Endothelial cell (in vitro differentiated cells): Measurements from ENCODE around the gene KSR1. TPM values are rescaled to one million over a fixed set of nuclear protein-coding genes. Genes with fewer than 3 reads are reported as not detected.

Experiments
- DNase-seq: peaks from one replicate; pipeline ENCODE4 v3.0.0; 2021; ENCODE audit warnings: low spot score
- H3K27ac Mint-ChIP-seq: one replicate; pipeline ENCODE4 v1.8.0; 2021; ENCODE audit warnings: mixed read lengths, inconsistent platforms; ENCODE audit not compliant: unreplicated experiment
- H3K27me3 Mint-ChIP-seq: one replicate; pipeline ENCODE4 v1.8.0; 2021; ENCODE audit warnings: mild to moderate bottlenecking, moderate library complexity, mixed read lengths, inconsistent platforms; ENCODE audit not compliant: unreplicated experiment
- H3K36me3 Mint-ChIP-seq: one replicate; pipeline ENCODE4 v1.8.0; 2021; ENCODE audit warnings: mild to moderate bottlenecking, low read depth, mixed read lengths, inconsistent platforms; ENCODE audit not compliant: unreplicated experiment
- H3K4me1 Mint-ChIP-seq: one replicate; pipeline ENCODE4 v1.8.0; 2021; ENCODE audit warnings: mild to moderate bottlenecking, mixed read lengths, inconsistent platforms; ENCODE audit not compliant: unreplicated experiment
- H3K4me3 Mint-ChIP-seq: one replicate; pipeline ENCODE4 v1.8.0; 2021; ENCODE audit warnings: mild to moderate bottlenecking, mixed read lengths, inconsistent platforms; ENCODE audit not compliant: unreplicated experiment
- H3K9me3 Mint-ChIP-seq: one replicate; pipeline ENCODE4 v1.8.0; 2021; ENCODE audit warnings: mixed read lengths, inconsistent platforms; ENCODE audit not compliant: unreplicated experiment
- total RNA-seq: library from RNA; stranded (reverse); fragmentation: NEBNext Ultra II Directional; extraction: Animal tissue kit (Norgen Biotek cat#: 25700); gene quantifications from one replicate; pipeline ENCODE4 v1.2.1, GENCODE V29; 2021; ENCODE audit not compliant: unreplicated experiment
- TF ChIP-seq, protein P1 (sequence below): fragments of 200-600 bp; sonication (generic); IDR thresholded peaks from one replicate; pipeline ENCODE4 v1.5.0; 2021; ENCODE audit warnings: antibody characterized with exemption; ENCODE audit not compliant: unreplicated experiment

Gene KSR1
- total RNA-seq, 1 donor from 2014 or later = 65.2 TPM

DNA sequence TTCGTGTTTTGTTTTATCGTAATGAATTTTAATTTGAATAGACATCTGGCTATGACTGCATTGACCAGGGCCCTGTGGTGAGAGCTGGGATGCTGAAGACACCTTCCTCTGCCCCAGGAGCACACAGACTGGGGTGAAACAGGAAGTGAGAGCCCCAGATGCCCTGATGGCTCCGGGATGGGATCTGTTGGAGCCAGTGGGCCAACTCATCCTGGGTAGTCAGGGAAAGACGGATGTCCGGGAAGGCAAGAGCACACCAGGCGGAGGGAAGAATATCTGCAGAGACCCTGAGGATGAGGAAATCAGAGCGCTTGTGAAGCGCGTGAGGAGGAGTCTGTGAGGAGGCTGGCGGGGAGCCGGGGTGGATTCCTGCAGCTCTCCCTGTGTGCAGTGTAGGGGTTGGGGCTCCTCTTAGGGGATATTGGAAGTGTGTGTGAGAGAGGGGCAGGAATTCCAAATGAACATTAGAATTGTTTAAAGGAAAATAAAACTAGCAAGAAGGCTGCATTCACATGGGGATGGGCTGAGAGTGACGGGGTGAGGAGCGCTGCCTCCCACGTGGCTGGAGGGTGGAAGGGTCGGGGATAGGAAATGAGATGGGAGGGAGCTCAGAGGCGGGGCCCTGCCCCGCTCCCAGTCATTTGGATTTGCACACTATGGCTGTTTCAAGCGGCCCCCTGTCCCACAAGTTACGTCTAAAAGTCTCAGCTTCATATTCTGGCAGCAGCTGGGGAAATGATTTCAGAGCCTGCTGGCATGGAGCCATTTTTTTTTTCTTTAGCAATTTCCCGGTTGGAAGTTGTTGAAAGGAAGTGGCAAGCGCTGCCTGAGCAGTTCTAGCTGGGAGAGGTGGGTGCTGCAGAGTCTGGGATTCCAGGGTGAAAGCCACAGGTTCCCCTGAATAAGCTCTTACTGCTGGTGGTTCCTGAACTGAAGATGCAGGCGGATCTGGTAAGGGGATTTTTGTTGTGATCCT, 103.5 kb downstream of the KSR1 start:
- TF ChIP-seq, protein P1, sequence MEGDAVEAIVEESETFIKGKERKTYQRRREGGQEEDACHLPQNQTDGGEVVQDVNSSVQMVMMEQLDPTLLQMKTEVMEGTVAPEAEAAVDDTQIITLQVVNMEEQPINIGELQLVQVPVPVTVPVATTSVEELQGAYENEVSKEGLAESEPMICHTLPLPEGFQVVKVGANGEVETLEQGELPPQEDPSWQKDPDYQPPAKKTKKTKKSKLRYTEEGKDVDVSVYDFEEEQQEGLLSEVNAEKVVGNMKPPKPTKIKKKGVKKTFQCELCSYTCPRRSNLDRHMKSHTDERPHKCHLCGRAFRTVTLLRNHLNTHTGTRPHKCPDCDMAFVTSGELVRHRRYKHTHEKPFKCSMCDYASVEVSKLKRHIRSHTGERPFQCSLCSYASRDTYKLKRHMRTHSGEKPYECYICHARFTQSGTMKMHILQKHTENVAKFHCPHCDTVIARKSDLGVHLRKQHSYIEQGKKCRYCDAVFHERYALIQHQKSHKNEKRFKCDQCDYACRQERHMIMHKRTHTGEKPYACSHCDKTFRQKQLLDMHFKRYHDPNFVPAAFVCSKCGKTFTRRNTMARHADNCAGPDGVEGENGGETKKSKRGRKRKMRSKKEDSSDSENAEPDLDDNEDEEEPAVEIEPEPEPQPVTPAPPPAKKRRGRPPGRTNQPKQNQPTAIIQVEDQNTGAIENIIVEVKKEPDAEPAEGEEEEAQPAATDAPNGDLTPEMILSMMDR = no peak
- DNase-seq = no peak
- Mint-ChIP-seq H3K4me1 (peaks cover 29% of the 10 kb centered on the region), H3K27me3 (peaks cover 14% of the 10 kb centered on the region), H3K4me3 (no peak overlapping the region), H3K9me3 (peaks cover 4% of the 10 kb centered on the region), H3K27ac (peak overlapping the region; percentile 78), H3K36me3 (peaks cover 26% of the 10 kb centered on the region)

DNA sequence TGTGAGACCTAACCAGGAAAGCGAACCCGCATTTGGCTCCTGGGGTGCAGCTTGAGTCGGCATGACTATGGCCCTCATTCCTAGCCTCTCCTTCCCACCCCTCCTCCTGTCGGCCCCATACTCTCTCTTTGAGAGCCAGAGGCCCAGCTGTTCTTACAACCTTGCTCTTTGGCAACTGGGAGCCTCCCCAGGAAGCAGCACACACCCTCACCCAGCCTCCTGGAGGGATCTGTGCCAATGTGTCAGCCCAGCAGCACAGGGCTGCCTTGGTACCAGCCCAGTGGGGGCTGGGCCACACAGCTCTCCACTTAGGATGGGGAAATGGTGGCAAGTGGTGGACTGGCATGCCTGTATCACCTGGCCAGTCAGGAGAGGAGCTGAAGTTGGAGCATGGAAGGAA, 104.4 kb downstream of the KSR1 start:
- Mint-ChIP-seq H3K4me1 (peaks cover 29% of the 10 kb centered on the region), H3K9me3 (no peaks in the 10 kb centered on the region), H3K36me3 (peaks cover 19% of the 10 kb centered on the region), H3K27ac (no peak overlapping the region), H3K27me3 (peaks cover 11% of the 10 kb centered on the region), H3K4me3 (no peak overlapping the region)
- TF ChIP-seq, protein P1 = no peak
- DNase-seq = no peak

DNA sequence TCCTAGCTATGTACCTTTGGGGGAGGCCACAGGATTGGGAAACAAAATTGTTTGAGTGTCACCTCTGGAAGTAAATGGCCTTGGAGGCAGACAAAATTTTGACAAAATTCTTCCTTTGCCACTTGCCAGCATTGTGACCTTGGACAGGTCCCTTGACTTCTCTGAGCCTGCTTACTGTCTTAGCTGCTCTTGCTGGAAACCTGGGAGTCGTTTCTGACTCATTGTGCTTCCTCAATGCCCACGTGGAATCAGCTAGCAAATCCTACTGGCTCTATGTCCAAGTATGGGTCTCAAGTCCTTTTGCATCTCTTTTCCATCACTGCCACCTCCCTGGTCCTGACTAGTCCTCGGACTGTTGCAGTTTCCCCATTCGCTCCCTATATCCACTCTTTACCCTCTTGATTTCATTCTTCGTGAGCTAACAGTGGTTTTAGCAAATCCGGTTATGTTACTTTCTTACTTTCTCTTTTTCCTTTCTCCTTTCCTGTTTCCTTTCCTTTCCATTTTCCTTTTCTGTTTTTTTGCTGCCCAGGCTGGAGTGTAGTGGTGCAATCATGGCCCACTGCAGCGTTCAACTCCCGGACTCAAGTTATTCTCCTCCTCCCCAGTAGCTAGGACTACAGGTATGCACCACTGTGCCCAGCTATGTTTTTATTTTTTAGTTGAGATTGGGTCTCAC, 106.7 kb downstream of the KSR1 start:
- Mint-ChIP-seq H3K27ac (peak overlapping the region; percentile 54), H3K4me3 (no peak overlapping the region), H3K9me3 (no peaks in the 10 kb centered on the region), H3K4me1 (peaks cover 38% of the 10 kb centered on the region), H3K27me3 (peaks cover 10% of the 10 kb centered on the region), H3K36me3 (peaks cover 15% of the 10 kb centered on the region)
- DNase-seq = no peak
- TF ChIP-seq, protein P1 = no peak

DNA sequence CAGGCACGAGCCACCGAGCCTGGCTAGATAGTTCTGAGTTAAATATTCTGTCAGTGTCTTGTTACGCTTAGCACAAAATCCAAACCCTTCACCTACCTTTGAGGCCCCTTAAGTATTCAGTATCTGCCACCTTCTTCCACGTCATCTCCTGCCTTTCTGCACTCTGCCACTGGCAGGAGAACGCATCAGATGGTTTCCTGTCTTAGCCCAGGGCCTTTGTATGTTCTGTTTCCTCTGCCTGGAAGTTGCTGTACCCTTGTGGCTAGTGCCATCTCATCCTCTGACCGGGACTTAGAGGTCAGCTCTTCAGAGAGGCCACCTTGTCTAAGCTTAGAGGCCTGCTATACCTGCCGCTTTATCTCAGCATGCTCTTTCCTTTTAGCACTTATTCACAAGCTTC, 107.3 kb downstream of the KSR1 start:
- Mint-ChIP-seq H3K27me3 (peaks cover 9% of the 10 kb centered on the region), H3K9me3 (no peaks in the 10 kb centered on the region), H3K27ac (peak overlapping the region; percentile 54), H3K36me3 (peaks cover 12% of the 10 kb centered on the region), H3K4me1 (peaks cover 38% of the 10 kb centered on the region), H3K4me3 (no peak overlapping the region)
- DNase-seq = no peak
- TF ChIP-seq, protein P1 = no peak

DNA sequence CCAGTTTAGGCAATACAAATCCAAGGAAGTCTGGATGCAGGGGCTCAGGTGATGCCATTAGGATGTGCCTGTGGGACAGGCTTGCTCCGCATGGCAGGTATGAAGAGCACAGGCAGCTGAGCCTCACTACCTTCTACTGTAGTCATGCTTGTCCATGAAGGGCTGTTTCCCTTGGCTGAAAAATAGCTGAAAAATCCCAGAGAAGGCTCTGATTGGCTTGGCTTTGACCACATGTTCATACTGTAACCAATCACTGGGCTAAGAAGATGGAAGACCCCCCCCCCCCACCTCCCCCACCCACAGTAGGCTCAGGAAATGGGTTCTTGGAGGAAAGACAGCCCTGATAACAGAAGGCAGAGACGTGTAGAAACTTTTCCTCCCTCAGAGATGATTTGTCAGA, 108.2 kb downstream of the KSR1 start:
- TF ChIP-seq, protein P1 = no peak
- Mint-ChIP-seq H3K4me1 (peaks cover 38% of the 10 kb centered on the region), H3K27ac (no peak overlapping the region), H3K36me3 (peaks cover 8% of the 10 kb centered on the region), H3K27me3 (peaks cover 5% of the 10 kb centered on the region), H3K4me3 (no peak overlapping the region), H3K9me3 (no peaks in the 10 kb centered on the region)
- no peak for DNase-seq
